Subcutaneous adipose tissue (tissue), 4 donors: ENCODE results near the gene FIBP. TPM values are rescaled to one million over a fixed set of nuclear protein-coding genes. Genes with fewer than 3 reads are reported as not detected.

ENCODE experiments used
- total RNA-seq, 4 donors: library from RNA; depleted of rRNA; stranded (reverse); fragments of >200 nt; gene quantifications; one replicate each; pipeline ENCODE4 v1.1.0, GENCODE V29; 2016
- TF ChIP-seq, protein P1 (sequence below): fragments of 450-650 bp; IDR thresholded peaks from one replicate; pipeline ENCODE4 v1.5.1; 2016; ENCODE audit warnings: low read depth, mild to moderate bottlenecking, control low read depth, antibody characterized with exemption, moderate library complexity

Gene FIBP
- total RNA-seq, 4 donors from 2014 or later: 43.8 to 64.2 (median 51.9) TPM

DNA sequence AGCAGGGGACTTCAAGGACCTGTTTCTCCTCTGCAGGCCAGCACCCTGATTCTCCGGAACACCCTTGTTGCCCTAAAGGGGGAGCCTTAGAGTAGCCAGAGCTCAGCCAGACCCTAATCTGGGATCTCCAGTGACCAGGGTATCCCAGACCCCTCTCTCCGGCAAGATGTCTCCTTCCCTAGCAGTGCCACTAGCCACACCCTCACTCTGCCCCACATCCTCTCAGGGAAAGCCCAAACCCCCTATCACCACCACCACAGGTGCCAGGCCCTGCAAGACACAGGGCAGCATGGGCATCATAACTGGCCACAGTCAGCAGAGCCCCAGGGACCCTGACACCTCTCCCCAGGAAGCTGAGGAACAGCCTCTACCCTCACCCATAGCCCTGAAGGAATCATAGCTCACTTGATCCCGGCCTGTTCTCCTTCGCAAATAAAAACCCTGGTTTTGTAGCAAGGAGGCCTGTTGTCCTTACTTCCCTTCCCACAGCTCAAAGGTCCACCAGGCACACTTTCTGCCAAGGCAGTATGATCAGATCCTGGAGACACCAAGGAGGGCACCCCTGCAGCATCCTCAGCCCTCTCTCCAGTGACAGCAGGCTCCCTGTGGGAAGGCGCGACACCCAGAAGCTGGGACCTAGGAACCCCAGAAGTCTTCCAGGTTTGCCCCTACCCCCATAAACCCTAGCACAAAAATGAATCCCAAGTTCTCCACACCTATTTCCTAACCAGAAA is 34.9 kb downstream of the FIBP start:
- TF ChIP-seq, protein P1, sequence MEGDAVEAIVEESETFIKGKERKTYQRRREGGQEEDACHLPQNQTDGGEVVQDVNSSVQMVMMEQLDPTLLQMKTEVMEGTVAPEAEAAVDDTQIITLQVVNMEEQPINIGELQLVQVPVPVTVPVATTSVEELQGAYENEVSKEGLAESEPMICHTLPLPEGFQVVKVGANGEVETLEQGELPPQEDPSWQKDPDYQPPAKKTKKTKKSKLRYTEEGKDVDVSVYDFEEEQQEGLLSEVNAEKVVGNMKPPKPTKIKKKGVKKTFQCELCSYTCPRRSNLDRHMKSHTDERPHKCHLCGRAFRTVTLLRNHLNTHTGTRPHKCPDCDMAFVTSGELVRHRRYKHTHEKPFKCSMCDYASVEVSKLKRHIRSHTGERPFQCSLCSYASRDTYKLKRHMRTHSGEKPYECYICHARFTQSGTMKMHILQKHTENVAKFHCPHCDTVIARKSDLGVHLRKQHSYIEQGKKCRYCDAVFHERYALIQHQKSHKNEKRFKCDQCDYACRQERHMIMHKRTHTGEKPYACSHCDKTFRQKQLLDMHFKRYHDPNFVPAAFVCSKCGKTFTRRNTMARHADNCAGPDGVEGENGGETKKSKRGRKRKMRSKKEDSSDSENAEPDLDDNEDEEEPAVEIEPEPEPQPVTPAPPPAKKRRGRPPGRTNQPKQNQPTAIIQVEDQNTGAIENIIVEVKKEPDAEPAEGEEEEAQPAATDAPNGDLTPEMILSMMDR: no peak

DNA sequence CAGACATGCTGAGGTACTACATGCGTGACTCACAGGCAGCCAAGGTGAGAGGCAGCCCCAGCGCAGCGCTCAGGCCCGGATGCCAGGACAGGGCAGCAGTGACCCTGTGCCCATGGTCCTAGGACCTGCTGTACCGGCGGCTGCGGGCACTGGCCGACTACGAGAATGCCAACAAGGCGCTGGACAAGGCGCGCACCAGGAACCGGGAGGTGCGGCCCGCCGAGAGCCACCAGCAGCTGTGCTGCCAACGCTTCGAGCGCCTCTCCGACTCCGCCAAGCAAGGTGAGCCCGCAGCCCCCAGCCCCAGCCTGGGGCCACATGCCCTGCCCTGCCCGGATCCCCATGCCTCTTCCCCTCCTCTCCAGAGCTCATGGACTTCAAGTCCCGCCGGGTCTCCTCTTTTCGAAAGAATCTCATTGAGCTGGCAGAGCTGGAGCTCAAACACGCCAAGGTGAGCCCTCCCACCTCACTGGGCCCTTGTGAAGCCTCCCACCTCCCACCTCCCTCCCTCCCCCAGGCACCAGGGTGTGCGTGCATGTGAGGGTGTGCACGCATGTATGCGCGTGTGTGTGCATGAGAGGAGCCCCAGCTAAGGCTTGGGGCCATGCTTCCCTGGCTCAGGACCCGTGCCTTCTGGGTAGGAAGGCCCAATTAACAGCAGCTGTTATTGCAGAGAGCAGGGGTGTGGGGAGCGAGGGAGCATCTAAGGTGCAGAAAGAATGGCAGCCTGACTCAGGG is 35.6 kb downstream of the FIBP start:
- TF ChIP-seq, protein P1: no peak

DNA sequence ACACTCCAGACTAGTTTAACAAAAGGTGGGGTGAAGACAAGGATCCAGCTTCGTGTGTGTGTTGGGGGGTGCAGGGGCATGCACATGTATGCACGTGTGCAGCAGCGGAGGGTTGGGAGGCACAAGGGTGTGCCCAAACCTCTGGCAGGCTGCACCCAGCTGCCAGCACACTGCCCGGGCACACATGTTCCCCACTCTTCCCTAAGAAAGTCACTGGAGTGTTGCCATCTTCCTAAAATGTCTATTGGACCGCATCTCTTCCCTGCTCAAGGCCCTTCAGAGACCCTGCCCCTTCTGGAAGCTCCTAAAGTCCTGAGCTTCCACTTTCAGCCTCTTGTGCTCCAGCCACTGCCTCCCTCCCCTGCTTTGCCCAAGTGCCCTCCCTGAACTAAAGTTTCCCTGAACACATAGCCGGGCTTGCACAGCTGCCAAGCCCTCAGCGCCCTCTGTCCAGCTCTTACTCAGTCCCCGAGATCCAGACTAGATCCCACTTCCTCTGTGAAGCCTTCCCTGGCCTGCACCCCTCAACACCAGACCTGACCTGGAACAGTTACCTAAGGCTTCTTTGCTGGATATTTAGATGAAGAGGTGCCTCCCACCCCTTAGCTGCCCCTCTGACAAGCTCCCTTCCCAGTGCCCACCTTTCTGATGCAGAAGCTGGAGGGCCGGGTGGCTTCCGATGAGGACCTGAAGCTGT is 36.3 kb downstream of the FIBP start:
- TF ChIP-seq, protein P1: no peak

DNA sequence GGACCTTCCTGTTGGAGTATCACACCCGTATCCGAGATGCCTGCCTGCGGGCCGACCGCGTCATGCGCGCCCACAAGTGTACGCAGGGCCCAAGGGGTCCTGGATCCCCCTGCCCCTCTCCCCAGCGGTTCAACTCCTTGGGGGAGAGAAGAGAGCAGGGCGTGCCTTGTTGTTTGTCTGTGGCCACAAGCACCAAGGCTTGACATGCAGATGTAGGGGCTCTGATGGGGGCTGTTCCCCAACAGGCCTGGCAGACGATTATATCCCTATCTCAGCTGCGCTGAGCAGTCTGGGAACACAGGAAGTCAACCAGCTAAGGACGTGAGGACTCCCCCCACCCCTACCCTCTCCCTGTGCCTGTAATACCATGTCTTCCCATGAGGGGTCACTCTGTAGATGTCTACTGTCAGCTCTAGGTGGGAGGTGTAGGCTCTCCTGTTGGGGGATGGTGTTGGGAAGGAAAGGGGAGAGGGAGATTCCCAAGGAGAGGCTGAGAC is 37.1 kb downstream of the FIBP start:
- TF ChIP-seq, protein P1: no peak

DNA sequence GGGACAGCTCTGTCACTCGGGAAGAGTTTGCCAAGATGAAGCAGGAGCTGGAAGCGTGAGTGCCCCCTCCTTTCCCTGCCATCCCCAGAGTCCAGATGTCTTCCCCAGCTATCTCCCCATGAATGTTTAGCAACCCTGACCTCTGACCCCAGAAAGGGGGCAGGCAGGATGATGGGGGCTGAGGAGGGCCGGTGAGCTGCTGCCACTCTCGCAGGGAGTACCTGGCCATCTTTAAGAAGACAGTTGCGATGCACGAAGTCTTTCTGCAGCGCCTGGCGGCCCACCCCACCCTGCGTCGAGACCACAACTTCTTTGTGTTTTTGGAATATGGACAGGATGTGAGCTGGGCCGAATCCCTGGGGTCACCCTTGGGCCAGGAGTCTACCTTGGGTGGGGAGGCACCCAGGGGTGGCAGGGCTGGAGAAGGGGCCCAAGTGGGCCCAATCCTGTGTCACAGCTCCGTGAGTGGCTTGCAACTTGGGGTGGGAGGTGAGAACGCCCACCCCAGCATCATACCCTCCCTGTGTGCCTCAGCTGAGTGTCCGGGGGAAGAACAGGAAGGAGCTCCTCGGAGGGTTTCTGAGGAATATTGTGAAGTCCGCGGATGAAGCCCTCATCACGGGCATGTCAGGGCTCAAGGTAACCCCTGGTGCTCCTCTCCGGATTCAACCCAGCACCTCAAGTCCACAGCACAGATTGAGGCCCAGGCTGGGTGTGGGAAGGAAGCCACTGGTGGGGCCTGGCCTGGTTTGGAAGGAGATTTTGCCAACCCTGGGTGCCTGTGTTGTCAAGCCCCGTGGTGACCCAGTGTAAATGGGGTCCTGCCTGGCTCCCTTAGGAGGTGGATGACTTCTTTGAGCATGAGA is 37.8 kb downstream of the FIBP start:
- TF ChIP-seq, protein P1: no peak

DNA sequence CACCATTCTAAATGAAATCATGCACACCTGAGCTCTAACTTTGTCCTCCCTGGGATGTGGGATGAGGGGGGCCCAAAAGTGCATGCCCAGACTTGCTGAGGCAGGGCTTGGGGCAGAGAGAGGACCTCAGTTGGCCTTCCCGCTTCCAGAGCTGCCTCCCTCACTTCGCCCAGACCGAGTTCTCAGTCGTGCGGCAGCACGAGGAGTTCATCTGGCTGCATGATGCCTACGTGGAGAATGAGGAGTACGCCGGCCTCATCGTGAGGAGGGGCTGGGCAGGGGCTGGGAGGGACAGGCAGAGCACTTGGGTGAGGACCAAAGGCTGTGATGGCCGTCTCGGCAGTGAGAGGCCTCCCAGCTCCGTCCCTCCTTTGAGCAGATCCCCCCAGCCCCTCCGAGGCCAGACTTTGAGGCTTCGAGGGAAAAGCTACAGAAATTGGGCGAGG is 38.5 kb downstream of the FIBP start:
- TF ChIP-seq, protein P1: no peak
